H9 (cell line): ENCODE data around the gene TSSK2. TPM values are rescaled to one million over a fixed set of nuclear protein-coding genes. Genes with fewer than 3 reads are reported as not detected.

ENCODE experiments used
- DNase-seq: peaks from one replicate; pipeline ENCODE4 v3.0.0-alpha.2; 2017
- H2AFZ ChIP-seq: one replicate; pipeline ENCODE4 v1.6.1; 2013; ENCODE audit warnings: mild to moderate bottlenecking, low read length, control low read depth, moderate library complexity
- H2AK5ac ChIP-seq: 2 replicates; pipeline ENCODE4 v1.6.1; 2013; ENCODE audit warnings: low read length, control low read depth, mixed read lengths; ENCODE audit not compliant: insufficient read length
- H2BK120ac ChIP-seq: one replicate; pipeline ENCODE4 v1.6.1; 2013; ENCODE audit warnings: low read depth, mild to moderate bottlenecking, low read length, control low read depth, inconsistent platforms; ENCODE audit not compliant: poor library complexity, severe bottlenecking
- H2BK12ac ChIP-seq: 2 replicates; pipeline ENCODE4 v1.6.1; 2013; ENCODE audit warnings: low read length, control low read depth, mixed read lengths, low read depth; ENCODE audit not compliant: insufficient read length
- H2BK15ac ChIP-seq: 2 replicates; pipeline ENCODE4 v1.6.1; 2013; ENCODE audit warnings: low read depth, low read length, control low read depth
- H2BK20ac ChIP-seq: one replicate; pipeline ENCODE4 v1.6.1; 2013; ENCODE audit warnings: low read depth, mild to moderate bottlenecking, low read length, control low read depth, inconsistent platforms; ENCODE audit not compliant: poor library complexity, severe bottlenecking
- H2BK5ac ChIP-seq: 2 replicates; pipeline ENCODE4 v1.6.1; 2013; ENCODE audit warnings: low read length, control low read depth, mixed read lengths; ENCODE audit not compliant: insufficient read length
- H3K14ac ChIP-seq: 2 replicates; pipeline ENCODE4 v1.6.1; 2013; ENCODE audit warnings: low read length, control low read depth; ENCODE audit not compliant: insufficient read depth
- H3K18ac ChIP-seq: 2 replicates; pipeline ENCODE4 v1.6.1; 2013; ENCODE audit warnings: low read depth, mild to moderate bottlenecking, mixed read lengths, low read length, control low read depth; ENCODE audit not compliant: insufficient read length
- H3K23ac ChIP-seq: 2 replicates; pipeline ENCODE4 v1.6.1; 2013; ENCODE audit warnings: low read length, control low read depth, mixed read lengths, low read depth; ENCODE audit not compliant: insufficient read length
- H3K23me2 ChIP-seq: 2 replicates; pipeline ENCODE4 v1.6.1; 2013; ENCODE audit warnings: low read depth, mild to moderate bottlenecking, mixed read lengths, low read length, control low read depth; ENCODE audit not compliant: insufficient read length, poor library complexity, severe bottlenecking
- H3K27ac ChIP-seq: 2 replicates; pipeline ENCODE4 v1.5.1; 2013; ENCODE audit warnings: low read length, control low read depth, mixed read lengths, low read depth; ENCODE audit not compliant: insufficient read length
- H3K27me3 ChIP-seq: 2 replicates; pipeline ENCODE4 v1.6.1; 2013; ENCODE audit warnings: low read length, control low read depth, inconsistent platforms; ENCODE audit not compliant: insufficient read depth
- H3K4ac ChIP-seq: 2 replicates; pipeline ENCODE4 v1.6.1; 2013; ENCODE audit warnings: low read depth, mild to moderate bottlenecking, control low read depth, inconsistent platforms, low read length, moderate library complexity
- H3K4me1 ChIP-seq: 2 replicates; pipeline ENCODE4 v1.6.1; 2013; ENCODE audit warnings: low read length, control low read depth, inconsistent platforms; ENCODE audit not compliant: insufficient read depth
- H3K4me2 ChIP-seq: 2 replicates; pipeline ENCODE4 v1.6.1; 2013; ENCODE audit warnings: low read length, control low read depth, mixed read lengths; ENCODE audit not compliant: insufficient read length, insufficient read depth
- H3K56ac ChIP-seq: 2 replicates; pipeline ENCODE4 v1.6.1; 2013; ENCODE audit warnings: low read depth, mild to moderate bottlenecking, mixed read lengths, low read length, control low read depth; ENCODE audit not compliant: insufficient read length
- H3K79me1 ChIP-seq: 2 replicates; pipeline ENCODE4 v1.6.1; 2013; ENCODE audit warnings: low read depth, mild to moderate bottlenecking, moderate library complexity, low read length, control low read depth, inconsistent platforms; ENCODE audit not compliant: insufficient read depth, poor library complexity, severe bottlenecking
- H3K79me2 ChIP-seq: 2 replicates; pipeline ENCODE4 v1.6.1; 2013; ENCODE audit warnings: low read length, control low read depth, inconsistent platforms; ENCODE audit not compliant: insufficient read depth
- H3K9ac ChIP-seq: 2 replicates; pipeline ENCODE4 v1.6.1; 2013; ENCODE audit warnings: low read length, control low read depth, mixed read lengths; ENCODE audit not compliant: insufficient read length; ENCODE audit errors: extremely low read depth
- H3K9me3 ChIP-seq: one replicate; pipeline ENCODE4 v1.6.1; 2013; ENCODE audit warnings: low read depth, low read length, inconsistent platforms; ENCODE audit not compliant: control insufficient read depth
- H3T11ph ChIP-seq: one replicate; pipeline ENCODE4 v1.6.1; 2013; ENCODE audit warnings: mild to moderate bottlenecking, low read length, control low read depth, inconsistent platforms
- H4K20me1 ChIP-seq: one replicate; pipeline ENCODE4 v1.6.1; 2013; ENCODE audit not compliant: control insufficient read depth, insufficient read length, insufficient read depth
- H4K5ac ChIP-seq: 2 replicates; pipeline ENCODE4 v1.6.1; 2013; ENCODE audit warnings: low read depth, mild to moderate bottlenecking, mixed read lengths, low read length, control low read depth; ENCODE audit not compliant: insufficient read length
- H4K8ac ChIP-seq: replicated peaks from 2 replicates; pipeline ENCODE4 v1.6.1; 2013; ENCODE audit warnings: low read length, control low read depth, mixed read lengths, low read depth; ENCODE audit not compliant: insufficient read length
- H4K91ac ChIP-seq: 2 replicates; pipeline ENCODE4 v1.6.1; 2013; ENCODE audit warnings: low read depth, mild to moderate bottlenecking, moderate library complexity, mixed read lengths, low read length, control low read depth; ENCODE audit not compliant: insufficient read length
- H3K27ac Mint-ChIP-seq, 3 experiments: 2 replicates in 2 of 3; 3 replicates in 1 of 3; pipeline ENCODE4 v1.8.0; 2020 to 2021; ENCODE audit warnings: mixed read lengths in 3 of 3, mild to moderate bottlenecking in 1 of 3, moderate library complexity in 1 of 3
- H3K27me3 Mint-ChIP-seq: 2 replicates; pipeline ENCODE4 v1.8.0; 2021; ENCODE audit warnings: low read depth, mild to moderate bottlenecking, moderate library complexity, mixed read lengths
- H3K36me3 Mint-ChIP-seq, 3 experiments: 2 replicates in 2 of 3; 3 replicates in 1 of 3; pipeline ENCODE4 v1.8.0; 2020 to 2021; ENCODE audit warnings: low read depth in 3 of 3, mixed read lengths in 3 of 3; ENCODE audit not compliant: insufficient read depth in 1 of 3
- H3K4me1 Mint-ChIP-seq, 2 experiments: 2 replicates each; pipeline ENCODE4 v1.8.0; 2020; ENCODE audit warnings: mixed read lengths in 2 of 2
- H3K4me3 Mint-ChIP-seq, 2 experiments: 2 replicates in 1 of 2; 3 replicates in 1 of 2; pipeline ENCODE4 v1.8.0; 2020 to 2021; ENCODE audit warnings: mild to moderate bottlenecking in 2 of 2, mixed read lengths in 2 of 2, moderate library complexity in 1 of 2
- H3K9me3 Mint-ChIP-seq, 2 experiments: 2 replicates in 1 of 2; 3 replicates in 1 of 2; pipeline ENCODE4 v1.8.0; 2020; ENCODE audit warnings: mild to moderate bottlenecking in 2 of 2, mixed read lengths in 2 of 2, moderate library complexity in 1 of 2
- total RNA-seq: library from RNA; stranded (reverse); gene quantifications from 2 replicates; pipeline ENCODE4 v1.2.1, GENCODE V29; 2021
- TF ChIP-seq, protein P1 (sequence below): fragments of 200-600 bp; sonication (generic); conservative IDR thresholded peaks from 3 replicates; pipeline ENCODE4 v1.8.0; 2021; ENCODE audit warnings: antibody characterized with exemption, mild to moderate bottlenecking

Gene TSSK2
- total RNA-seq, 1 experiment from 2014 or later: not detected

DNA sequence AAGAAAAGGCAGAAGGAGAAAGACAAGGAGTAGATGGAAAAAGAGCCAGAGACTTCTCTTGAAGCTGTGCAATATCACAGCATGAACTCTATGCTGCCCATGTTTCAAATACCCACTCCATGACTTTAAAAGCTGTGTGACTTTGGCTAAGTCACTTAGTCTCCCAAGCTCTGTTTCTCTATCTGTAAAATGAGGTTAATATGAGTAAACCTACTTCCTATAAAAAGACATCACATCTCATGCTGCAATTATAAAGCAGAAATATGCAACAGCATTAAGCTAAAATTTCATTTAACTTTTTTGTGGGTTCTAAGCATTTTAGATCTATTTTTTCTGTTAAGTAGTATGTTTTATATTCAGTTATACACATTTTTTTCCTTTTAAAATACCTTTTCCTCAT, 20.5 kb upstream of the TSSK2 start:
- H4K5ac ChIP-seq: no peak overlapping the region
- H2AFZ ChIP-seq: no peak overlapping the region
- H2BK20ac ChIP-seq: no peak overlapping the region
- H4K20me1 ChIP-seq: peaks cover 2% of the 10 kb centered on the region
- H3K14ac ChIP-seq: no peak overlapping the region
- peaks cover 23 to 34% of the 10 kb centered on the region in 2 experiments for H3K4me1 Mint-ChIP-seq
- no peak overlapping the region for H3T11ph ChIP-seq
- no peak overlapping the region for H3K27ac ChIP-seq
- peaks cover 8% of the 10 kb centered on the region; the same call in 1 of the 2 replicates for H3K4me1 ChIP-seq
- TF ChIP-seq, protein P1, sequence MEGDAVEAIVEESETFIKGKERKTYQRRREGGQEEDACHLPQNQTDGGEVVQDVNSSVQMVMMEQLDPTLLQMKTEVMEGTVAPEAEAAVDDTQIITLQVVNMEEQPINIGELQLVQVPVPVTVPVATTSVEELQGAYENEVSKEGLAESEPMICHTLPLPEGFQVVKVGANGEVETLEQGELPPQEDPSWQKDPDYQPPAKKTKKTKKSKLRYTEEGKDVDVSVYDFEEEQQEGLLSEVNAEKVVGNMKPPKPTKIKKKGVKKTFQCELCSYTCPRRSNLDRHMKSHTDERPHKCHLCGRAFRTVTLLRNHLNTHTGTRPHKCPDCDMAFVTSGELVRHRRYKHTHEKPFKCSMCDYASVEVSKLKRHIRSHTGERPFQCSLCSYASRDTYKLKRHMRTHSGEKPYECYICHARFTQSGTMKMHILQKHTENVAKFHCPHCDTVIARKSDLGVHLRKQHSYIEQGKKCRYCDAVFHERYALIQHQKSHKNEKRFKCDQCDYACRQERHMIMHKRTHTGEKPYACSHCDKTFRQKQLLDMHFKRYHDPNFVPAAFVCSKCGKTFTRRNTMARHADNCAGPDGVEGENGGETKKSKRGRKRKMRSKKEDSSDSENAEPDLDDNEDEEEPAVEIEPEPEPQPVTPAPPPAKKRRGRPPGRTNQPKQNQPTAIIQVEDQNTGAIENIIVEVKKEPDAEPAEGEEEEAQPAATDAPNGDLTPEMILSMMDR: no peak
- no peak overlapping the region for H4K91ac ChIP-seq
- H3K4ac ChIP-seq: no peak overlapping the region
- H4K8ac ChIP-seq: no peak overlapping the region
- H2BK15ac ChIP-seq: no peak overlapping the region
- H3K27me3 ChIP-seq: no peaks in the 10 kb centered on the region
- no peak overlapping the region for H3K23ac ChIP-seq
- H2AK5ac ChIP-seq: no peak overlapping the region
- no peak overlapping the region for H3K9ac ChIP-seq
- no peak overlapping the region for H3K56ac ChIP-seq
- H3K27ac Mint-ChIP-seq: no peak overlapping the region
- H2BK120ac ChIP-seq: no peak overlapping the region
- H3K36me3 Mint-ChIP-seq: peaks cover 0 to 4% (median 1%) of the 10 kb centered on the region in 3 experiments; a peak in 1 of 7 replicates
- DNase-seq: no peak
- H3K4me2 ChIP-seq: no peak overlapping the region
- peaks cover 28% of the 10 kb centered on the region; the same call in 1 of the 2 replicates for H3K79me2 ChIP-seq
- no peak overlapping the region for H3K4me3 Mint-ChIP-seq
- H3K79me1 ChIP-seq: peaks cover 4% of the 10 kb centered on the region
- H2BK12ac ChIP-seq: no peak overlapping the region
- no peaks in the 10 kb centered on the region for H3K9me3 Mint-ChIP-seq
- no peaks in the 10 kb centered on the region for H3K23me2 ChIP-seq
- no peaks in the 10 kb centered on the region for H3K27me3 Mint-ChIP-seq
- no peak overlapping the region for H2BK5ac ChIP-seq
- no peaks in the 10 kb centered on the region for H3K9me3 ChIP-seq
- H3K18ac ChIP-seq: no peak overlapping the region
